GM12878 (cell line): ENCODE results near the gene STRN4. TPM values are rescaled to one million over a fixed set of nuclear protein-coding genes. Genes with fewer than 3 reads are reported as not detected.
A peak's percentile ranks its signal among the peaks of the same experiment; 100 is the strongest.

Experiments
- ATAC-seq: fragments of 200-7000 bp; cut with Tn5 transposase; 3 replicates; pipeline ENCODE4 v1.9.1; 2020; ENCODE audit warnings: mild to moderate bottlenecking, moderate library complexity
- BruUV-seq: library from RNA; stranded (reverse); fragments of 400-500 nt; replicated peaks from 2 replicates; lab custom pipeline; 2021; lab: Mats Ljungman, UMichigan
- CTCF ChIA-PET: fragments of 300-600 bp; sonication (Branson Sonifier 250); formaldehyde crosslinking; extraction: SDS; loops from one replicate; lab custom pipeline; 2021; ENCODE audit warnings: inconsistent platforms; lab: Yijun Ruan, JAX
- POLR2A ChIA-PET: fragments of 350-600 bp; formaldehyde crosslinking; extraction: SDS; loops from one replicate; lab custom pipeline; 2021; ENCODE audit warnings: inconsistent platforms; lab: Charles Lee
- RAD21 ChIA-PET: fragments of 300-600 bp; sonication (Branson Sonifier 250); formaldehyde crosslinking; loops from one replicate; lab custom pipeline; 2023; ENCODE audit warnings: antibody characterized with exemption; ENCODE audit not compliant: unreplicated experiment; lab: Charles Lee
- SMC1A ChIA-PET: fragments of 300-600 bp; sonication (Branson Sonifier 250); formaldehyde crosslinking; loops from one replicate; lab custom pipeline; 2023; ENCODE audit not compliant: unreplicated experiment, uncharacterized antibody; lab: Charles Lee
- DNase-seq: peaks from one replicate; pipeline ENCODE4 v3.0.0-alpha.2; 2011; ENCODE audit warnings: low read depth, low spot score
- FAIRE-seq: peaks from 3 replicates; lab custom pipeline; 2011; peaks lifted over from hg19 to GRCh38; lab: Jason Lieb, UNC
- H2AFZ ChIP-seq: 2 replicates; pipeline ENCODE4 v1.6.0; 2011; ENCODE audit warnings: low read depth, low read length, control low read depth; ENCODE audit not compliant: control insufficient read depth
- H3K27ac ChIP-seq: 2 replicates; pipeline ENCODE4 v1.5.1; 2011; ENCODE audit warnings: control low read depth; ENCODE audit not compliant: control insufficient read depth, insufficient read depth
- H3K27me3 ChIP-seq, 2 experiments: replicated peaks in 1 of 2; 2 replicates each; pipeline versions ENCODE4 v1.6.0 to v1.6.1; 2011; ENCODE audit warnings: low read length in 1 of 2; ENCODE audit not compliant: control insufficient read depth in 2 of 2, insufficient read depth in 2 of 2
- H3K36me3 ChIP-seq, 2 experiments: 2 replicates each; pipeline ENCODE4 v1.5.1; 2011; ENCODE audit warnings: low read length in 1 of 2; ENCODE audit not compliant: control insufficient read depth in 2 of 2, insufficient read depth in 2 of 2
- H3K4me1 ChIP-seq: 2 replicates; pipeline ENCODE4 v1.6.1; 2011; ENCODE audit warnings: mild to moderate bottlenecking, low read length, moderate library complexity, mixed read lengths; ENCODE audit not compliant: control insufficient read depth, insufficient read depth
- H3K4me2 ChIP-seq: 2 replicates; pipeline ENCODE4 v1.6.0; 2011; ENCODE audit warnings: control low read depth; ENCODE audit not compliant: control insufficient read depth, insufficient read depth
- H3K4me3 ChIP-seq: fragments of 200-600 bp; sonication (generic); 2 replicates; pipeline ENCODE4 v1.5.1; 2016
- H3K79me2 ChIP-seq: 2 replicates; pipeline ENCODE4 v1.6.0; 2011; ENCODE audit warnings: low read length; ENCODE audit not compliant: control insufficient read depth, insufficient read depth
- H3K9ac ChIP-seq: 2 replicates; pipeline ENCODE4 v1.8.0; 2011; ENCODE audit warnings: low read length, control low read depth, mixed read lengths; ENCODE audit not compliant: control insufficient read depth, insufficient read depth
- H3K9me3 ChIP-seq: replicated peaks from 3 replicates; pipeline ENCODE4 v1.5.1; 2011; ENCODE audit warnings: mild to moderate bottlenecking, low read length; ENCODE audit not compliant: control insufficient read depth, insufficient read depth
- H4K20me1 ChIP-seq: 2 replicates; pipeline ENCODE4 v1.6.0; 2011; ENCODE audit not compliant: control insufficient read depth, insufficient read depth
- ATF7 ChIP-seq: fragments of 450-650 bp; IDR thresholded peaks from 2 replicates; pipeline ENCODE4 v1.6.1; 2016; ENCODE audit warnings: low read depth, mild to moderate bottlenecking
- FOS ChIP-seq: IDR thresholded peaks from 3 replicates; pipeline ENCODE4 v1.6.1; 2011; ENCODE audit warnings: borderline replicate concordance; ENCODE audit not compliant: insufficient read length; ENCODE audit errors: extremely low read depth
- JUNB ChIP-seq: IDR thresholded peaks from 2 replicates; pipeline ENCODE4 v1.6.1; 2016; ENCODE audit warnings: antibody characterized with exemption, mild to moderate bottlenecking
- MYC ChIP-seq: IDR thresholded peaks from 2 replicates; pipeline ENCODE4 v1.6.1; 2011; ENCODE audit warnings: mild to moderate bottlenecking, low read length, moderate library complexity, inconsistent platforms; ENCODE audit not compliant: insufficient read depth, insufficient replicate concordance, insufficient read length, severe bottlenecking
- NFYA ChIP-seq: IDR thresholded peaks from 2 replicates; pipeline ENCODE4 v1.6.1; 2011; ENCODE audit warnings: low read depth, mild to moderate bottlenecking, low read length, improper control_type of control experiment, borderline replicate concordance
- POLR2AphosphoS2 ChIP-seq: IDR thresholded peaks from 2 replicates; pipeline ENCODE4 v1.6.1; 2011; ENCODE audit warnings: low read depth, mild to moderate bottlenecking, low read length, improper control_type of control experiment, moderate library complexity
- SMC3 ChIP-seq: IDR thresholded peaks from 2 replicates; pipeline ENCODE4 v1.6.1; 2011; ENCODE audit warnings: low read length, improper control_type of control experiment, borderline replicate concordance
- WGBS: methylation state at CpG from one replicate; pipeline ENCODE4 v1.1.6; 2016; ENCODE audit warnings: low lambda C conversion rate; ENCODE audit not compliant: insufficient replicate concordance, insufficient coverage; ENCODE audit errors: missing lambda C conversion rate; 5-methylcytosine and 5-hydroxymethylcytosine counted together
- in situ Hi-C: fragments of 300-500 bp; cut with MboI; formaldehyde crosslinking; loops from 9 replicates; pipeline ENCODE4 v1.14.3; 2018; ENCODE audit warnings: mixed read lengths
- intact Hi-C: fragments of 100-400 bp; cut with micrococcal nuclease; formaldehyde crosslinking; loops from one replicate; pipeline ENCODE4 v1.14.2; 2022; ENCODE audit not compliant: unreplicated experiment
- polyA plus RNA-seq, 11 experiments: library from polyadenylated mRNA; depleted of rRNA in 4 of 11; unstranded in 6 of 11; stranded (reverse) in 5 of 11; fragments of >200 nt; fragmentation: Nextera tagmentation in 4 of 11; fragmentation: Illumina TruSeq in 1 of 11; extraction: Ambion mirVana in 4 of 11; extraction: Trizol in 1 of 11; gene quantifications; 1 replicate in 1 of 11; 2 replicates in 10 of 11; pipeline versions ENCODE4 v1.2.1 to v1.2.3, GENCODE V29; 2011 to 2016; ENCODE audit warnings: inconsistent platforms in 2 of 11, missing spikeins in 2 of 11, low read depth in 1 of 11
- total RNA-seq, 4 experiments: library from RNA; depleted of rRNA in 3 of 4; stranded (reverse); fragments of >200 nt in 3 of 4; fragmentation: Illumina TruSeq in 1 of 4; extraction: Trizol in 1 of 4; gene quantifications; 2 replicates each; pipeline versions ENCODE4 v1.2.1 to v1.2.3, GENCODE V29; 2013 to 2021
- TF ChIP-seq, protein P1 (sequence below): fragments of 450-650 bp; formaldehyde crosslinking; IDR thresholded peaks from 2 replicates; pipeline ENCODE4 v1.4.0; 2022; ENCODE audit warnings: mild to moderate bottlenecking, moderate library complexity

Gene STRN4
- total and polyA plus RNA-seq, 10 of the 15 experiments (the other 5 are each of a cell fraction or from before 2014, with no cell fraction given), result 0.42 to 62.8 (median 22.5) TPM

GRCh38 chr19:46736531-46737297 is 9.5 kb downstream of the STRN4 start:
- Histone ChIP-seq H3K27ac (no peak overlapping the region), H3K4me1 (peaks cover 8% of the 10 kb centered on the region), H3K79me2 (peaks cover 24% of the 10 kb centered on the region), H3K4me3 (no peak overlapping the region), H3K9me3 (no peaks in the 10 kb centered on the region), H3K27me3 (no peaks in the 10 kb centered on the region), H3K4me2 (no peak overlapping the region), H2AFZ (no peak overlapping the region), H4K20me1 (peaks cover 8% of the 10 kb centered on the region), H3K9ac (no peak overlapping the region), H3K36me3 (peaks cover 16 to 49% of the 10 kb centered on the region in 2 experiments)
- ATAC-seq, result no peak
- in situ Hi-C loops, result no loop called here
- FAIRE-seq, result no peak
- ChIA-PET CTCF (interaction anchor here (1.1 to 1.2 kb wide), 3 partner anchors 8 to 17 kb away, joined by 3 read pairs; no protein-coding TSS in a partner anchor), SMC1A (no interaction called here), RAD21 (interaction anchor here (0.9 kb wide), 1 partner anchor 76 kb away, joined by 3 read pairs; the partner anchor contains the start of gene DACT3), POLR2A (no interaction called here)
- 93% methylated on average over 22 of the region's 22 CpGs for WGBS
- no peak for DNase-seq
- BruUV-seq, result no TSS peak
- intact Hi-C loops, result no loop called here
- TF ChIP-seq ATF7 (no peak), POLR2AphosphoS2 (peak; percentile 25; the same call in 1 of the 2 replicates)

DNA sequence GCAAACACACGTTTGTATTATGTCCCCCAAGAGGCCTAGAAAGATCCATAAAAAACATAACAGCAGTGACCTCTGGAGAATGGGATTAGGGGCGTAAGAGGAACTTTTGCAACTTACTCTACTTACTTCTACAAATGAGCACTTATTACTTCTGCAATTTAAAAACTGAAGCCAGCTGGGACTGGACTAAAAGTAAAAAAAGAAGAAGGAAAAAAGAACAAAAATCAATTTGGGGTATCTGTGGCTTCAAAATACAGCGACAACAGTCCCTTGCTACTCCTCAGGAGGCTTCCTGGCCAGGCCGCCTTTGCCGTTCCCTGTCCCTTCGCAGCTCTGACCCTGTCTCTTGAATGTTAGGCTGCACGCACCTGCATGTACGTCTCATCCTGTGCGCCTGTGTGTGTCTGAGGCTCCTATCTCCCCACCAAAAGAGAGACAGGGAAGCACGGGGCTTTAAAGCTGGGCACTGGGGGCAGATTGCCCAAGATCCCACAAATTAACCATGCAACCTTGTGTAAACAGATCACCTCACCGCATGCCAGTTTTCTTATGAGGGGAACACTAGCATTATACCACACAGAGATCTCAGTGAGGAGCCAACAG is 12.5 kb downstream of the STRN4 start:
- FAIRE-seq, result no peak
- H3K9ac ChIP-seq, result no peak overlapping the region
- no peak for TF ChIP-seq FOS
- TF ChIP-seq, protein P1, sequence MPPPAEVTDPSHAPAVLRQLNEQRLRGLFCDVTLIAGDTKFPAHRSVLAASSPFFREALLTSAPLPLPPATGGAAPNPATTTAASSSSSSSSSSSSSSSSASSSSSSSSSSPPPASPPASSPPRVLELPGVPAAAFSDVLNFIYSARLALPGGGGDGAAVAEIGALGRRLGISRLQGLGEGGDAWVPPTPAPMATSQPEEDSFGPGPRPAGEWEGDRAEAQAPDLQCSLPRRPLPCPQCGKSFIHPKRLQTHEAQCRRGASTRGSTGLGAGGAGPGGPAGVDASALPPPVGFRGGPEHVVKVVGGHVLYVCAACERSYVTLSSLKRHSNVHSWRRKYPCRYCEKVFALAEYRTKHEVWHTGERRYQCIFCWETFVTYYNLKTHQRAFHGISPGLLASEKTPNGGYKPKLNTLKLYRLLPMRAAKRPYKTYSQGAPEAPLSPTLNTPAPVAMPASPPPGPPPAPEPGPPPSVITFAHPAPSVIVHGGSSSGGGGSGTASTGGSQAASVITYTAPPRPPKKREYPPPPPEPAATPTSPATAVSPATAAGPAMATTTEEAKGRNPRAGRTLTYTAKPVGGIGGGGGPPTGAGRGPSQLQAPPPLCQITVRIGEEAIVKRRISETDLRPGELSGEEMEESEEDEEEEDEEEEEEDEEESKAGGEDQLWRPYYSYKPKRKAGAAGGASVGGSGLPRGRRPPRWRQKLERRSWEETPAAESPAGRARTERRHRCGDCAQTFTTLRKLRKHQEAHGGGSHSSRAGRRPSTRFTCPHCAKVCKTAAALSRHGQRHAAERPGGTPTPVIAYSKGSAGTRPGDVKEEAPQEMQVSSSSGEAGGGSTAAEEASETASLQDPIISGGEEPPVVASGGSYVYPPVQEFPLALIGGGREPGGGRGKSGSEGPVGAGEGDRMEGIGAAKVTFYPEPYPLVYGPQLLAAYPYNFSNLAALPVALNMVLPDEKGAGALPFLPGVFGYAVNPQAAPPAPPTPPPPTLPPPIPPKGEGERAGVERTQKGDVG, result no peak
- TF ChIP-seq NFYA, result no peak
- no peak for TF ChIP-seq JUNB
- TF ChIP-seq MYC, result no peak
- no peak for TF ChIP-seq SMC3

More for the DNA sequence above, 12.5 kb downstream of the STRN4 start:
- BruUV-seq, result TSS peak; percentile 28
- H3K4me1 ChIP-seq, result peaks cover 10% of the 10 kb centered on the region
- no peak overlapping the region for H3K4me2 ChIP-seq
- ChIA-PET CTCF (no interaction called here), SMC1A (no interaction called here), POLR2A (no interaction called here), RAD21 (no interaction called here)
- peaks cover 3% of the 10 kb centered on the region for H3K79me2 ChIP-seq
- intact Hi-C loops, result no loop called here
- H2AFZ ChIP-seq, result no peak overlapping the region
- 91% methylated on average over 11 of the region's 11 CpGs for WGBS
- H3K27ac ChIP-seq, result no peak overlapping the region
- in situ Hi-C loops, result no loop called here
- H3K9me3 ChIP-seq, result no peaks in the 10 kb centered on the region
- H4K20me1 ChIP-seq, result no peaks in the 10 kb centered on the region; the same call in 1 of the 2 replicates
- peaks cover 32 to 62% of the 10 kb centered on the region in 2 experiments for H3K36me3 ChIP-seq
- no peak for ATAC-seq
- no peak for DNase-seq
- no peak overlapping the region for H3K4me3 ChIP-seq
- no peaks in the 10 kb centered on the region for H3K27me3 ChIP-seq
